Breast epithelium (tissue), 4 donors: ENCODE results near the gene SLC4A4. TPM values are rescaled to one million over a fixed set of nuclear protein-coding genes. Genes with fewer than 3 reads are reported as not detected.

Experiments
- DNase-seq, 2 donors: peaks; one replicate each; pipeline ENCODE4 v3.0.0-alpha.2; 2019; ENCODE audit warnings: low spot score in 2 of 2
- H3K27ac ChIP-seq, 2 donors: fragments of 200-600 bp; sonication (generic) in 1 of 2; one replicate each; pipeline ENCODE4 v1.5.1; 2016 to 2019; ENCODE audit warnings: mild to moderate bottlenecking in 1 of 2
- H3K27me3 ChIP-seq, 2 donors: fragments of 200-600 bp; sonication (generic) in 1 of 2; one replicate each; pipeline versions ENCODE4 v1.5.1 to v1.6.0; 2017 to 2019; ENCODE audit warnings: control low read depth in 1 of 2, mild to moderate bottlenecking in 1 of 2
- H3K36me3 ChIP-seq: fragments of 200-600 bp; one replicate; pipeline ENCODE4 v1.5.1; 2019
- H3K4me1 ChIP-seq, 2 donors: fragments of 200-600 bp; sonication (generic); one replicate each; pipeline ENCODE4 v1.5.1; 2016 to 2019; ENCODE audit warnings: control low read depth in 1 of 2
- H3K4me3 ChIP-seq, 3 donors: fragments of 200-600 bp; sonication (generic); 1 replicate in 2 of 3; 2 replicates in 1 of 3; pipeline ENCODE4 v1.5.1; 2016 to 2019; ENCODE audit warnings: mild to moderate bottlenecking in 3 of 3, moderate library complexity in 2 of 3
- H3K9me3 ChIP-seq, 2 donors: fragments of 200-600 bp; sonication (generic) in 1 of 2; one replicate each; pipeline ENCODE4 v1.5.1; 2016 to 2019; ENCODE audit warnings: control low read depth in 1 of 2
- POLR2A ChIP-seq: fragments of 450-650 bp; IDR thresholded peaks from one replicate; pipeline ENCODE4 v1.6.1; 2016; ENCODE audit warnings: antibody characterized with exemption, mild to moderate bottlenecking, moderate library complexity
- POLR2AphosphoS5 ChIP-seq, 3 donors: sonication (generic); formaldehyde crosslinking; IDR thresholded peaks; one replicate each; pipeline ENCODE4 v1.6.1; 2017; ENCODE audit warnings: antibody characterized with exemption in 3 of 3
- intact Hi-C: fragments of 100-400 bp; cut with DNase I; formaldehyde crosslinking; loops from one replicate; pipeline ENCODE4 v1.15.1; 2023; ENCODE audit warnings: low total_unique reads
- total RNA-seq, 3 donors: library from RNA; depleted of rRNA; stranded (reverse); fragments of >200 nt; gene quantifications; one replicate each; pipeline ENCODE4 v1.1.0, GENCODE V29; 2016
- TF ChIP-seq, protein P1 (sequence below), 3 donors: fragments of 450-650 bp; IDR thresholded peaks; one replicate each; pipeline ENCODE4 v1.5.1; 2016 to 2017; ENCODE audit warnings: antibody characterized with exemption in 3 of 3, mild to moderate bottlenecking in 3 of 3, moderate library complexity in 3 of 3

The SLC4A4 gene
- total RNA-seq, 3 donors from 2014 or later = 1.3 to 6.7 (median 1.4) TPM

DNA sequence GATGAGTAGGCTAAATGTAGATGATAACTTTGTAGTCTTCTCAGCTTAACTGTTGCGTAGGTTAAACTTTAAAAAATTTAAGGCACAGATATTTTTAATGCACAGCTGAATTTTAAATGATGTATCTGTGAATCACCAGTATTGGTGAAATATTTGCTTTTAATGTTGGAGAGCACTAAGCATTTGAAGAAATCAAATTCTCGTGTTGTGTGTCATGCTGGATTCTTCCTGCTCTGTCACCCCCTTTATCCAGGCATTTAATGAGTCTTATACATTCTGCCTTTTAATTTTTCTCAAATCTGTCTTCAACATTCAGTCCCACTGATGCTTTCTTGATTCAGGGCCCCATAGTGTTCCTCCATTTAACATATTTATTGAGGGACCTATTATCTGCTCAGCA is 76.7 kb downstream of the SLC4A4 start:
- no peaks in the 10 kb centered on the region for H3K27me3 ChIP-seq
- no peaks in the 10 kb centered on the region for H3K9me3 ChIP-seq
- H3K4me3 ChIP-seq = no peak overlapping the region
- H3K4me1 ChIP-seq = no peaks in the 10 kb centered on the region
- no peak for DNase-seq
- TF ChIP-seq POLR2A = no peak
- TF ChIP-seq POLR2AphosphoS5 (IDR thresholded peaks at IDR 0.05) = no peak
- TF ChIP-seq, protein P1, sequence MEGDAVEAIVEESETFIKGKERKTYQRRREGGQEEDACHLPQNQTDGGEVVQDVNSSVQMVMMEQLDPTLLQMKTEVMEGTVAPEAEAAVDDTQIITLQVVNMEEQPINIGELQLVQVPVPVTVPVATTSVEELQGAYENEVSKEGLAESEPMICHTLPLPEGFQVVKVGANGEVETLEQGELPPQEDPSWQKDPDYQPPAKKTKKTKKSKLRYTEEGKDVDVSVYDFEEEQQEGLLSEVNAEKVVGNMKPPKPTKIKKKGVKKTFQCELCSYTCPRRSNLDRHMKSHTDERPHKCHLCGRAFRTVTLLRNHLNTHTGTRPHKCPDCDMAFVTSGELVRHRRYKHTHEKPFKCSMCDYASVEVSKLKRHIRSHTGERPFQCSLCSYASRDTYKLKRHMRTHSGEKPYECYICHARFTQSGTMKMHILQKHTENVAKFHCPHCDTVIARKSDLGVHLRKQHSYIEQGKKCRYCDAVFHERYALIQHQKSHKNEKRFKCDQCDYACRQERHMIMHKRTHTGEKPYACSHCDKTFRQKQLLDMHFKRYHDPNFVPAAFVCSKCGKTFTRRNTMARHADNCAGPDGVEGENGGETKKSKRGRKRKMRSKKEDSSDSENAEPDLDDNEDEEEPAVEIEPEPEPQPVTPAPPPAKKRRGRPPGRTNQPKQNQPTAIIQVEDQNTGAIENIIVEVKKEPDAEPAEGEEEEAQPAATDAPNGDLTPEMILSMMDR (IDR thresholded peaks at IDR 0.05) = no peak
- intact Hi-C loops = no loop called here
- no peak overlapping the region for H3K27ac ChIP-seq
- H3K36me3 ChIP-seq = no peaks in the 10 kb centered on the region

DNA sequence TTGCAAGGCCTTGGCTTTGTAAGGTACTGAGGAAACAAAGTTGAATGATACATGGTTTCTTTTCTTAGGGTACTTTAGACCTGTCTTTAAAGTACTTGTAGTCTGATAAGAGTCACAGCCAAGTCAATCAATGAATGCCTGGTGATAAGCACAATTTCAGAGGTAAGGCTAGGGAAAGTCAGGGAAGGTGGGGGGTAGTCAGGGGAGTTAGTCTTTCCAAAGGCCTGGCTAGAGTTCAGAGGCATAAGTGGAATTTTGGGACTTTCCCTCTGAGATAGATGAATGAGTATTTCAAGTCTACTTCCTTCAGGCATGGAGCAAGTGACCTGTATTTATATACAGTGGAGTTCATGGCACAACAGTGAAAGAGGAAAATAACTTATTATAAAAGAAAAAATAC is 78.3 kb downstream of the SLC4A4 start:
- Histone ChIP-seq H3K4me1 (no peaks in the 10 kb centered on the region), H3K27ac (no peak overlapping the region), H3K36me3 (no peaks in the 10 kb centered on the region), H3K9me3 (no peaks in the 10 kb centered on the region), H3K27me3 (no peaks in the 10 kb centered on the region), H3K4me3 (no peak overlapping the region)
- intact Hi-C loops = no loop called here
- DNase-seq = no peak
- TF ChIP-seq, protein P1 (IDR thresholded peaks at IDR 0.05) = no peak
- TF ChIP-seq POLR2A = no peak
- no peak for TF ChIP-seq POLR2AphosphoS5 (IDR thresholded peaks at IDR 0.05)

DNA sequence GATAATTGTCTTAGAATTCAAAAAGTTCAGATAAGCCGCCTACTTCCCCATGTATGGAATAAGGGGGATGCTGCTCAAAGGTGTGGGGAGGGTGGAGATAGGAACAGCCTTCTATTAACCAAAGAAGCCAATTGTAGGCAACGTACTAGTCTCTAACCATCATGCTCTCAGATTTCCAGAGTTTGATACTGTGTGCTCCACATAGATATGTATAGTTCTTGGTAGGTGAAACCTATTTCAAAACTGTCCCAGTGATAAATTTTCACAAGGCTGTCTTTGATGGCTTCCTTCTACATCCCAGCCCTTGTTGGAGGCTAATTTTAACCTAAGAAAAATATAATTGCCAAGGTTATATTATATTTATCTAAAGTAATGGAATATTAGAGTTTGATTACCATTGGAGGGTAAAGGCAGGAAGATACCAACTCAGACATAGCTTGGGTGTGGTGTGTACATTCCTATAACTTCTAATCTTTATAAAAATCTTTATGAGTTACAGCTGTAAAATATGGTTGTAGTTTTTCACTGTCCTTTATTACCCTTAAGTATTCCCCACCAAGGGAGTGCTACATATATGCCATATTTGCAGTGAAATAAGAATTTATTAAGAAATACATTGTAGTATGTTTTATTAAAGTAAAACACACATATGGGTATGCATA is 87.7 kb downstream of the SLC4A4 start:
- DNase-seq = no peak
- no peaks in the 10 kb centered on the region for H3K4me1 ChIP-seq
- intact Hi-C loops = no loop called here
- no peak overlapping the region for H3K4me3 ChIP-seq
- TF ChIP-seq POLR2AphosphoS5 (IDR thresholded peaks at IDR 0.05) (no peak), POLR2A (no peak)
- TF ChIP-seq, protein P1 (IDR thresholded peaks at IDR 0.05) = no peak
- H3K27ac ChIP-seq = no peak overlapping the region
- no peaks in the 10 kb centered on the region for H3K36me3 ChIP-seq
- no peaks in the 10 kb centered on the region for H3K9me3 ChIP-seq
- H3K27me3 ChIP-seq = no peaks in the 10 kb centered on the region

DNA sequence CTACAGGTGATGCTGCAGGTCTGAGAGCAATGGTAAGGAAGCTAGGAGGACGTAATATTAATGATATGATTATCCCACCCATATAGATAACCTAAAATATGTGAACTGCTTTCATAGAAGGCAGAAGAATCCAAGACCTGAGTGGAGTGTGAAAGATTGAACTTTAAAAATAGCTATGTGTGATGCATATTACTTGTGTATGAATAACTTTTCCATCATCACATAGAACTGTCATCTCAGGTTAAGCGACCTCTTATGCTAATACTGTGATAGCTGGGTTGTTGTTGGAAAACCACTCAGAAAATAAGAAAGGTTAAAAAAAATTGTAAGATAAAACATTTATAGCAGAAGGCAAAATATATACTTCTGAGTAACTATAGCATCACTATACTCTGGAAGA is 90.3 kb downstream of the SLC4A4 start:
- Histone ChIP-seq H3K27ac (no peak overlapping the region), H3K9me3 (no peaks in the 10 kb centered on the region), H3K27me3 (no peaks in the 10 kb centered on the region), H3K4me3 (no peak overlapping the region), H3K36me3 (no peaks in the 10 kb centered on the region), H3K4me1 (no peaks in the 10 kb centered on the region)
- intact Hi-C loops = no loop called here
- TF ChIP-seq POLR2AphosphoS5 (IDR thresholded peaks at IDR 0.05) (no peak), POLR2A (no peak)
- TF ChIP-seq, protein P1 (IDR thresholded peaks at IDR 0.05) = no peak
- no peak for DNase-seq

DNA sequence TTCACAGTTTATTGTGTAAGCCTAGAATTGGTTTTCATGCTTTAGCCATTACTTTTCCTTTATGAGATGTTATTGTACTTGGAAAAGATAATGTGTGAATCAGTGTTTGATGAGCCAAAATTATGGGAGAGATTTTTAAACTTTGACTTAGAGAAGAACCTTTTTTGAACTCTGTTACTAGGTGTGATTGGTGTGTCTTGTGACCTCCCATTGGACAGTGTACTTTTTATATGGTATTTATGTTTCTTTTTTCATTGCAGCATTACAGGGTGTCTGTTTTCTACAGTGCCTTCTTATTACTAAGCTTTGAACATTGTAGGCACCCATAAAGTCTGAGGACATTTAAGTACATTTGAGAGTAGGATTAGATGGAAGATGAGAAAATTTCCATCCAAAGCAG is 91.1 kb downstream of the SLC4A4 start:
- H3K36me3 ChIP-seq = no peaks in the 10 kb centered on the region
- peaks cover 0 to 1% of the 10 kb centered on the region in 2 donors for H3K9me3 ChIP-seq
- no peak for DNase-seq
- H3K4me1 ChIP-seq = no peaks in the 10 kb centered on the region
- TF ChIP-seq POLR2A (no peak), POLR2AphosphoS5 (IDR thresholded peaks at IDR 0.05) (no peak)
- TF ChIP-seq, protein P1 (IDR thresholded peaks at IDR 0.05) = no peak
- intact Hi-C loops = no loop called here
- H3K27ac ChIP-seq = no peak overlapping the region
- no peaks in the 10 kb centered on the region for H3K27me3 ChIP-seq
- H3K4me3 ChIP-seq = no peak overlapping the region
